Measurements from ENCODE around the gene CPEB1. TPM values are rescaled to one million over a fixed set of nuclear protein-coding genes. Genes with fewer than 3 reads are reported as not detected.

The CPEB1 gene
- total RNA-seq, 2 donors from 2014 or later = 1.5 to 3.3 TPM

GRCh38 chr15:82552861-82553260, 94.3 kb downstream of the CPEB1 start:
- H3K9me3 ChIP-seq = no peaks in the 10 kb centered on the region
- no peaks in the 10 kb centered on the region for H3K27me3 ChIP-seq
- no peak overlapping the region for H3K27ac ChIP-seq
- DNase-seq (ENCODE audit: low spot score) = no peak
- H3K4me3 ChIP-seq = no peak overlapping the region
- no peaks in the 10 kb centered on the region for H3K4me1 ChIP-seq
- no peaks in the 10 kb centered on the region for H3K36me3 ChIP-seq
- TF ChIP-seq CTCF (IDR thresholded peaks at IDR 0.05) = no peak

- no peak for DNase-seq (ENCODE audit: low spot score)
- no peaks in the 10 kb centered on the region for H3K27me3 ChIP-seq
- no peak overlapping the region for H3K4me3 ChIP-seq
- no peak for TF ChIP-seq CTCF (IDR thresholded peaks at IDR 0.05)
- no peak overlapping the region for H3K27ac ChIP-seq
- no peaks in the 10 kb centered on the region for H3K9me3 ChIP-seq
- no peaks in the 10 kb centered on the region for H3K4me1 ChIP-seq
- H3K36me3 ChIP-seq = no peaks in the 10 kb centered on the region
Observed at GRCh38 chr15:82551646-82552247, 95.4 kb downstream of the CPEB1 start.

GRCh38 chr15:82549199-82549665, 97.9 kb downstream of the CPEB1 start:
- H3K9me3 ChIP-seq = no peaks in the 10 kb centered on the region
- TF ChIP-seq CTCF (IDR thresholded peaks at IDR 0.05) = no peak
- DNase-seq (ENCODE audit: low spot score) = no peak
- H3K4me1 ChIP-seq = no peaks in the 10 kb centered on the region
- no peaks in the 10 kb centered on the region for H3K36me3 ChIP-seq
- no peak overlapping the region for H3K4me3 ChIP-seq
- H3K27ac ChIP-seq = no peak overlapping the region
- no peaks in the 10 kb centered on the region for H3K27me3 ChIP-seq

- H3K27ac ChIP-seq = no peak overlapping the region
- no peaks in the 10 kb centered on the region for H3K36me3 ChIP-seq
- TF ChIP-seq CTCF (IDR thresholded peaks at IDR 0.05) = no peak
- no peaks in the 10 kb centered on the region for H3K9me3 ChIP-seq
- H3K27me3 ChIP-seq = no peaks in the 10 kb centered on the region
- no peak overlapping the region for H3K4me3 ChIP-seq
- no peaks in the 10 kb centered on the region for H3K4me1 ChIP-seq
- DNase-seq (ENCODE audit: low spot score) = no peak
Observed at GRCh38 chr15:82548700-82549099, 98.5 kb downstream of the CPEB1 start.

- peaks cover 0 to 6% of the 10 kb centered on the region in 2 donors for H3K4me1 ChIP-seq
- H3K27me3 ChIP-seq = no peaks in the 10 kb centered on the region
- H3K36me3 ChIP-seq = no peaks in the 10 kb centered on the region
- H3K4me3 ChIP-seq = no peak overlapping the region
- H3K9me3 ChIP-seq = no peaks in the 10 kb centered on the region
- no peak overlapping the region for H3K27ac ChIP-seq
- no peak for TF ChIP-seq CTCF (IDR thresholded peaks at IDR 0.05)
- DNase-seq (ENCODE audit: low spot score) = no peak
Observed at GRCh38 chr15:82545478-82545877, 101.7 kb downstream of the CPEB1 start.

GRCh38 chr15:82545002-82545401, 102.2 kb downstream of the CPEB1 start:
- TF ChIP-seq CTCF (IDR thresholded peaks at IDR 0.05) = no peak
- no peak for DNase-seq (ENCODE audit: low spot score)
- no peaks in the 10 kb centered on the region for H3K36me3 ChIP-seq

More at GRCh38 chr15:82545002-82545401, 102.2 kb downstream of the CPEB1 start:
- no peaks in the 10 kb centered on the region for H3K9me3 ChIP-seq
- H3K4me3 ChIP-seq = no peak overlapping the region
- no peaks in the 10 kb centered on the region for H3K27me3 ChIP-seq
- H3K4me1 ChIP-seq = peaks cover 0 to 6% of the 10 kb centered on the region in 2 donors
- H3K27ac ChIP-seq = no peak overlapping the region

All from right atrium auricular region (tissue), 2 donors.